ENCODE measurements around the gene MTFR1L.

DNA sequence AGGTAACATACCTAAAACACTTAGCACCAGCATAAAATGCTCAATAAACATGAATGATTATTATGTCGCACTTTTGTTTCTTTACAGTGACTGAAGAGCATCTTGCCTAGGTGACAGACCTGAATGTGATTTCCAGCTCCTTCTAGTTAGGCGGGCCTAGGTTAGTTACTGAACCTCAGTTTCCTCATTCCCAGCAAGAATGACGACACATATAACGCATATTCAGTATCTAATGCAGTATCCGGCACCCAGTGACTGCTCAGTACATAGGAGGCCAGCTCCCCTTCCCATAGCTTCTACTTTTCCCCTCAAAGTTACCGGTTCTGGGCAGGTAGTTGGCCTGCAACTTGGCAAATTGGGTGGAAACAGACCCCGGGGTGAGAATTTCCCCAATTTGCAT is 38.7 kb downstream of the MTFR1L start:
- TF ChIP-seq, protein P1, sequence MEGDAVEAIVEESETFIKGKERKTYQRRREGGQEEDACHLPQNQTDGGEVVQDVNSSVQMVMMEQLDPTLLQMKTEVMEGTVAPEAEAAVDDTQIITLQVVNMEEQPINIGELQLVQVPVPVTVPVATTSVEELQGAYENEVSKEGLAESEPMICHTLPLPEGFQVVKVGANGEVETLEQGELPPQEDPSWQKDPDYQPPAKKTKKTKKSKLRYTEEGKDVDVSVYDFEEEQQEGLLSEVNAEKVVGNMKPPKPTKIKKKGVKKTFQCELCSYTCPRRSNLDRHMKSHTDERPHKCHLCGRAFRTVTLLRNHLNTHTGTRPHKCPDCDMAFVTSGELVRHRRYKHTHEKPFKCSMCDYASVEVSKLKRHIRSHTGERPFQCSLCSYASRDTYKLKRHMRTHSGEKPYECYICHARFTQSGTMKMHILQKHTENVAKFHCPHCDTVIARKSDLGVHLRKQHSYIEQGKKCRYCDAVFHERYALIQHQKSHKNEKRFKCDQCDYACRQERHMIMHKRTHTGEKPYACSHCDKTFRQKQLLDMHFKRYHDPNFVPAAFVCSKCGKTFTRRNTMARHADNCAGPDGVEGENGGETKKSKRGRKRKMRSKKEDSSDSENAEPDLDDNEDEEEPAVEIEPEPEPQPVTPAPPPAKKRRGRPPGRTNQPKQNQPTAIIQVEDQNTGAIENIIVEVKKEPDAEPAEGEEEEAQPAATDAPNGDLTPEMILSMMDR (IDR thresholded peaks at IDR 0.05), result no peak
- TF ChIP-seq POLR2A (IDR thresholded peaks at IDR 0.05), result no peak
- TF ChIP-seq POLR2AphosphoS5 (IDR thresholded peaks at IDR 0.05), result no peak

All from breast epithelium (tissue), 3 donors.